GM19324 (cell line): Measurements from ENCODE around the gene ZFHX3.

Experiments
- ATAC-seq: cut with Tn5 transposase; IDR thresholded peaks from one replicate; pipeline ENCODE4 v1.9.1; 2021; ENCODE audit warnings: mild to moderate bottlenecking, moderate library complexity; ENCODE audit not compliant: unreplicated experiment, low FRiP score

Gene ZFHX3

GRCh38 chr16:72921106-72921505 lies 126.8 kb downstream of the ZFHX3 start:
- no peak for ATAC-seq

GRCh38 chr16:72917051-72917450 lies 130.9 kb downstream of the ZFHX3 start:
- ATAC-seq, result no peak

- no peak for ATAC-seq
Measured at GRCh38 chr16:72915331-72915730, 132.6 kb downstream of the ZFHX3 start.

GRCh38 chr16:72913551-72913950 lies 134.4 kb downstream of the ZFHX3 start:
- no peak for ATAC-seq

- no peak for ATAC-seq
Measured at GRCh38 chr16:72911971-72912370, 136.0 kb downstream of the ZFHX3 start.

GRCh38 chr16:72910875-72911274 lies 137.1 kb downstream of the ZFHX3 start:
- no peak for ATAC-seq

GRCh38 chr16:72910381-72910780 lies 137.5 kb downstream of the ZFHX3 start:
- ATAC-seq, result no peak

GRCh38 chr16:72909196-72909595 lies 138.7 kb downstream of the ZFHX3 start:
- ATAC-seq, result no peak

GRCh38 chr16:72908362-72909167 lies 139.4 kb downstream of the ZFHX3 start:
- ATAC-seq, result no peak

GRCh38 chr16:72905581-72905980 lies 142.3 kb downstream of the ZFHX3 start:
- ATAC-seq, result no peak

- no peak for ATAC-seq
Measured at GRCh38 chr16:72903176-72903575, 144.8 kb downstream of the ZFHX3 start.

- ATAC-seq, result no peak
Measured at GRCh38 chr16:72902206-72902605, 145.7 kb downstream of the ZFHX3 start.

GRCh38 chr16:72901000-72901627 lies 146.8 kb downstream of the ZFHX3 start:
- ATAC-seq, result no peak

GRCh38 chr16:72898216-72898825 lies 149.6 kb downstream of the ZFHX3 start:
- ATAC-seq, result no peak

- ATAC-seq, result no peak
Measured at GRCh38 chr16:72897707-72898106, 150.2 kb downstream of the ZFHX3 start.

GRCh38 chr16:72896485-72897118 lies 151.3 kb downstream of the ZFHX3 start:
- ATAC-seq, result no peak

GRCh38 chr16:72895951-72896350 lies 152.0 kb downstream of the ZFHX3 start:
- no peak for ATAC-seq

GRCh38 chr16:72894293-72895151 lies 153.4 kb downstream of the ZFHX3 start:
- no peak for ATAC-seq

GRCh38 chr16:72891291-72892227 lies 156.4 kb downstream of the ZFHX3 start:
- ATAC-seq, result no peak
